Tongue (tissue), 2 donors: Measurements from ENCODE around the gene S100Z. TPM values are rescaled to one million over a fixed set of nuclear protein-coding genes. Genes with fewer than 3 reads are reported as not detected.
"Not testable (repeated sequence)": the region's sequence is repeated elsewhere in the genome, so short reads cannot be mapped to it uniquely, and the experiment has no call there.

Experiments used
- DNase-seq: peaks from one replicate; pipeline ENCODE4 v3.0.0-alpha.2; 2015
- total RNA-seq: library from RNA; depleted of rRNA; stranded (reverse); fragments of >200 nt; gene quantifications from one replicate; pipeline ENCODE4 v1.2.3, GENCODE V29; 2014

S100Z gene
- total RNA-seq, 1 donor from 2014 or later: 2.1 TPM

DNA sequence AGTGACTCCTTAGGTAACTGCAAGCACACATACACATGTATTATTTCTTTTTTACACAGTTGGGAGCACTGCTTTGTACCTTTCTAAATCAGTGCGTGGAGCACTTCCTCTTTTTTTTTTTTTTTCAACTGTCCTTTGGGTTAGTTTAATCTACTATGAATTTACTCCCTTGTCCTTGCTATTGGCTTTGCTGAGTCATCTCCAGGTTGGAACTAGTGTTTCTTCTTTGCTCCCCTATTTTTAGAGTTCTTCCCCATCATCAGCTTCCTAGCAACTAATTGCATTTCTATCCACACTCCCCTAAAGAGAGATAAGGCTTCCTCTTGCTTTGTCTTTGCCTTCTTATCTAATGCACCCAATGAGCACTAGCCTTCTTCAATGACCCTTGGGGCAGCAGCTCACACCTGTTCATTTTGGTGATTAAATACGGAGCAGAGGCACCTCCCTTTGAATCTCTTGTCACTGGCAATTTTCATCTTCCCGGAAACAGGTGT is 24.3 kb downstream of the S100Z start:
- no peak for DNase-seq

DNA sequence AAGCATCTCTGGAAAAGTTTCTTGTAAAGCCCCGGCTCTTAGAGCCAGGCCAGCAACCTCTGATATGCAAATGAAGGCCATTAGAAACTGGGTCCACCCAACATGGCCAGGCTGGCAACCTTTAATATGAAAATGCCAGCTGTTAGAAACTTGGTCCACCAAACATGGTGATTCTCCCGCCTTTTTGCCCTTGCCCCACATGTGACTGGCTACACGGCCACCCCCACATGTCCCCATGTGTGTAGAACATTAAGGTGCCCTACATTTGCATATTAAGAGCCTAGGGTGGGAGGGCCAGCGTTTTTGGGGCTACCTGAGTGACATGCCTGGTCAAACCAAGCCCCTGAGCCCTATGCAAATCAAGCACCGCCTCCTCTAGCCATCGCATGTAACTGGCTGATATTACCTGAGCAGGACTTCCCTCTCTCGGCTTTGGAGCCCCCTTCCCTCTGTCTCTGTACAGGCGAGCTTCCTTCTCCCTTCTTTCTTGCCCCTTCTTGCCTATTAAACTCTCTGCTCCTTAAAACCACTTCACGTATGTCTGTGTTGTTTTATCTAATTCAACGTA is 39.0 kb downstream of the S100Z start:
- DNase-seq: no peak

DNA sequence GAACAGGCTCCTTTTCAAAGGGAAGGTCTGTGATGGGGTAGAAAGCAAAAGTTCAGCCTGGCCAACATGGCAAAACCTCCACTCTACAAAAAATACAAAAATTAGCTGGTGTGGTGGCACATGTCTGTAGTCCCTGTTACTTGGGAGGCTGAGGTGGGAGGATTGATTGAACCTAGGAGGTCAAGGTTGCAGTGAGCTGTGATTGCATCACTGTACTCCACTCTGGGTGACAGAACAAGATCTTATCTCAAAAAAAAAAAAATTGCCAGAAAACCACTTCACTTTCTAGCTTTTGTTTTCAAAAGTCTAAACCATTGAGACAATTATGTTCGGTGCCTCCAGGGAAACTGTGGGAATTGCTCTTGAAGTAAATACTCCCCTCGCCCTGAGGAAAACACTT is 43.5 kb downstream of the S100Z start:
- DNase-seq: no peak

DNA sequence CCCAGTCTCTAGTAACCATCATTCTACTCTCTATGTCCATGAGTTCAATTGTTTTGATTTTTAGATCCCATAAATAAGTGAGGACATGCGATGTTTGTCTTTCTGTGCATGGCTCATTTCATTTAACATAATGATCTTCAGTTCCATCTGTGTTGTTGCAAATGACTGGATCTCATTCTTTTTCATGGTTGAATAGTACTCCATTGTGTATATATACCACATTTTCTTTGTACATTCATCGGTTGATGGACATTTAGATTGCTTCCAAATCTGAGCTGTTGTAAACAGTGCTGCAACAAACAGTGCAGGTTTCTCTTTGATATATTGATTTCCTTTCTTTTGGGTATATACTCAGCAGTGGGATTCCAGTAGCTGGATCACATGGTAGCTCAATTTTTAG is 46.4 kb downstream of the S100Z start:
- DNase-seq: no peak

DNA sequence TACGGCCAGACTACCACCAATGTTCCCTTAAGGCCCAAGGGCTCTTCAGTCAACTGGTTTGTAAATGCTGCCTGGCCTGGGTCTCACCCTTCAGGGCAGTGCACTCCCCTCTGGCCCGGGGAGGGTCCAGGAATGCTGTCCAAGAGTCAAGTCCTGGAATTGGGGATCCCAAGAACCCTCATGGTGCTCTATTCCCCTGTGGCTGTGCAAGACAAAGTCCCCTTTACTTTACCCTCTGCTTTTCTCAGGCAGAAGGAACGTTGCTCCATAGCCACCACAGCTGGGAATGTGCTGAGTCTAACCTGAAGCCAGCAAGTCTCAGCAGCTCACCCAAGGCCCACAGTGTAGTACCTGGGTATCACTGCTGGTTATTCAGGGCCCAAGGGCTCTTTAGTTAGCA is 51.7 kb downstream of the S100Z start:
- no peak for DNase-seq

DNA sequence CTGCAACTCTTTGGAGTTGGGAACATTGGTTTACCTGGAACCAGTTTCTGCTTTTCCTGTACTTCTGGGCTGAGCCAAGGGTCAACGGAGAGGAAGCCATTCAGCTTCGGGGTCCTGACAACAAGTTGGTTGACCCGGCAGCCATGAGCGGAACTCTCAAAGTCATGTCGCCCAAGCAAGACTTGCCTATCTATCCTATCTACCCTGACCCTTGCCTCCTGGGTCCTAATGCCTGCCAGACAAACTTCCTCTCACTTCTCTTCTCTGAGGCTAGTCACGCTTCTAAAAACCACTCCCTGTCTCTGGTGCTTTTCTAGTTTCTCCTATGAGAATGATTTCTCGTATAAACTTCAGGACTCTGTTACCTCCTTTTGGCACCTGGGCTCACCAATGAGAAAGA is 58.4 kb downstream of the S100Z start:
- no peak for DNase-seq

DNA sequence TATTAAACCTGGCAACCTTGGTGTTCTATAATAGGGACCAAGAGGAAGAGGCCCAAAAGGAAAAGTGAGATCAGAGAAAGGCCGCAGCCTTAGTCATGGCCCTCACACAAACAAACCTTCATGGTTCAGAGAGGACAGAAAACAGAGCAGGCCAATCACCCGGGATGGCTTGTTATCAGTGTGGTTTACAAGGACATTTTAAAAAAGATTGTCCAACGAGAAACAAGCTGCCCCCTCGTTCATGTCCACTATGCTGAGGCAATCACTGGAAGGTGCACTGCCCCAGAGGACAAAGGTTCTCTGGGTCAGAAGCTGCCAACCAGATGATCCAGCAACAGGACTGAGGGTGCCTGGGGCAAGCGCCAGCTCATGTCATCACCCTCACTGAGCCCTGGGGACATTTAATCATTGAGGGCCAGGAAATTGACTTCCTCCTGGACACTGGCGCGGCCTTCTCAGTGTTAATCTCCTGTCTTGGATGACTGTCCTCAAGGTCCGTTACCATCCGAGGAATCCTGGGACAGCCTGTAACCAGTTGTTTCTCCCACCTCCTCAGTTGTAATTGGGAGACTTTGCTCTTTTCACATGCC is 60.6 kb downstream of the S100Z start:
- not testable (repeated sequence) for DNase-seq

DNA sequence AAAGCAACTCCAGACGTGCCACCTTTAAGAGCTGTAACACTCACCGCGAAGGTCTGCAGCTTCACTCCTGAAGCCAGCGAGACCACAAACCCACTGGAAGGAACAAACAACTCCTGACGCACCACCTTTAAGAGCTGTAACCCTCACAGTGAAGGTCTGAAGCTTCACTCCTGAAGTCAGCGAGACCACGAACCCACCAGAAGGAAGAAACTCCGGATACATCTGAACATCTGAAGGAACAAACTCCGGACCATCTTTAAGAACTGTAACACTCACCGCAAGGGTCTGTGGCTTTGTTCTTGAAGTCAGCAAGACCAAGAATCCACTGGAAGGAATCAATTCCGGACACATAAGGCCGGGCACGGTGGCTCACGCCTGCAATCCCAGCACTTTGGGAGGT is 64.9 kb downstream of the S100Z start:
- not testable (repeated sequence) for DNase-seq

DNA sequence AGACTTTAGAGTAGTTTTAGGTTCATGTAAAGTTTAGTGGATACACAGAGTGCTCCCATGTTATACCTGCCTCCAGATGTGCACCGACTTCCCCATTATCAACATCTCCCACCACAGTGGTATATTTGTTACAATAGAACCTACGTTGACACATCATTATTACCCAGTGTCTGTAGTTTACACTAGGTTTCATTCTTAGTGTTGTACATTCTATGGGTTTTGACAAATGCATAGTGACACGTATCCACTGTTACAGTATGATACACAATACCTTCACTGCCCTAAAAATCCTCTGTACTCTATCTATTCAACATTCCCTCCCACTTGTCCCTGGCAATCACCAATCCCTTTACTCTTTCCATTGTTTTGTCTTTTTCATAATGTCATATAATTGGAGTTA is 68.7 kb downstream of the S100Z start:
- DNase-seq: no peak

DNA sequence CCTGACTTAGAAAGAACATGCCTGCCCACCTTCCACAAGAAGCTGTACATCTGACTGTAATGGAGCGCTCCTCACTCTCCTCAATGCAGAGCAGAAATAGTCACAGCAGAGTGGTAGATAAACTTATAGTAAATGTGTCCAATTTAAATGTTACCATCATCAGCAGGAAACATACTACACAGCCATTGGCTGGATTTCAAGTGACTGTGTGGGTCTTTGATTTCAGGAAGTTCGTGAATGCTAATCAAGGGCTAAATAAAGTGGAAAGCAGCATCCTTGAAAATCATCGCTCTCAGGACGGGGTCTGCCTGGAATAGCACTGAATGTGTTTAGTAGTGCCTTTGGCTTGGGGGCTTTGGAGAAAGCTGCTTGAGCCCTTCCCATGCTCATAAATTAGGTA is 70.7 kb downstream of the S100Z start:
- DNase-seq: no peak

DNA sequence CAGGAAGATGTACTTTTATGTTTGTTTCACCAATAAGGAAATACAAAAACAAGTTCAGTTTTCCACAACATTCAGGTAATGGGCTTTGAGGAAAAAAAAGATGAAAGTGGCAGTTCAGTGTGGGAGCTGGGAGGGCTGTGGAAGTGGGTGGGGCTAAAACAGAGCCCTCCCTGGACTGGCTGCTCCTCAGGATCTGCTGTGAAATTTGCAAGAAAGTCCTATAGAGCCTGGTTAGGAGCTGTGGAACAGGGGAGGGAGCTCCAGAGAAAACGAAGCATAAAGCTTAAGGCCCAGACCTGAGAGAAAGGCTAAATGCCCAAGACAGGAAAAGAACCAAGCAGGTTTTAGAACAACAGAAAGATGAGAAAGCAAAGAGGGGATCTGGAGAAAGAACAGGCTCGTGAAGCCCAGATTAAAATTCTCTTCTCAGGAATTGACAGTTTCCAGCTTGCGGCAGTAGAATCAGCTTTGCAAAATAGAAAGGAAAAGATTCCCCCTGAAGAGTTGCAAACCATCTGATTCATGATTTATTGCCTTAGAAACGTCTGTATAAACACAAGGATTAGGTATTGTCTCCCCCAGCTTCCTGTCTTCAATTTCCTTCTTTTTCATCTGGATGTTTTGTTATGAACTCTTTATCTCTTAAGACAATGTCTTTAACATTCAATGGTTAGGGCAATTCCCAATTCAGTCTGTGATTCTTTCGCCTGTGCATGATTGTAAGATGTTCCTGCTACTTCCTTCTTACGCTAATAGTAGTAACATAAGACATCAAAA is 76.7 kb downstream of the S100Z start:
- peak; percentile 13 for DNase-seq

DNA sequence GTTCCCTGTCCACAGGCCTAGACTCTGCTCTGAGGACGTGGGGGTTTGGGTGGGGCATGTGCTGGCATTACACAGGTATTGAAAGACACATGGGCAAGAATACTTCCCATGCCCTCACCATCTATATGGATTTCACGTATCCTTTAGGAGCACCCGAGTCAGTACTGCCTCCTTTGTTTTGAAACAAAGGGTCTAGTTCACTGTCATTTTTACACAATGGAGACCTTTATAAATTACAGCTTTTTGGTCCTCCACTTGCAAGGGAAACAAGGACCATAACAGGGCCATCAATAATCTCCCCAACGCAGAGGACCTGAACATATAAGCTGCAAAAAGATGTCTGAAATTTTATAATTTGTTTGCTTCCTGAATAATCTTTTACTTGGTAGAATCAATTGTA is 78.1 kb downstream of the S100Z start:
- DNase-seq: no peak

DNA sequence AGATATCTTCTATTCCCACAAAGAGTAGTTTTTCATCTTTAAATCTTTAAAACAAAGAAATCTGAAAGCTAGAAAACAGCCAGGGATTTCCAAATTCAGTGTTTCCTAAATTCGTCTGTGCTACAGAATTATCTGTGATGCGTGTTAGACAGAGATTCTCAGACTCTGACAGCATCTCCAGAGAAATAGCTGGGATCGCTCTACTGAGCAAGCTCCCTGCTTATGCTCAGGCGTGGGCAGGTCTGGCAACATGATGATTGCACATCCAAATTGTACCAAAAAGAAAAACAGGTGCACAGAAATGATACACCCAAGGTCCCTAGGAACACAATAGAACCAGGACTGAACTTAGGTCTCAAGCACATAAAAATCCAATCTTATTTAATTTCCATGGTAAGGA is 80.3 kb downstream of the S100Z start:
- DNase-seq: no peak

DNA sequence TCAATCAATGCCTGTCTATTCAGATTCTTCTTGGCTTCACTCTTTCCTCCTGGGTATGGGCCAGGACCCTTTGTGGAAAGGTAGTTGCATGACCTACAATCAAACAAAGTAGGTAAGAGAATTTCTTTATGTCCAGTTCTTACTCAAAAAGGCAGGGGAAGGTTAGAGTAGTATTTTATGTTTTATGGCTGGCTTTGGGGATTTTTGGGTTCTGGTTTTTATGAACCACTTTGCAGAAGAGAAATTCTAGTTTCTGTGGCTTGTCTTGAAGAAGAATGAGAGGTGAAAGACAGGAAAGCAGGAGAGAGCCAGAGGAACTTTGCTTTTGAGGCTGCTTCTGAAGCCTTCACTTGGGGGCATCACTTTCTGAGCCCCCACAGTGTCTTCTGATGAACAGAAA is 88.4 kb downstream of the S100Z start:
- DNase-seq: no peak

DNA sequence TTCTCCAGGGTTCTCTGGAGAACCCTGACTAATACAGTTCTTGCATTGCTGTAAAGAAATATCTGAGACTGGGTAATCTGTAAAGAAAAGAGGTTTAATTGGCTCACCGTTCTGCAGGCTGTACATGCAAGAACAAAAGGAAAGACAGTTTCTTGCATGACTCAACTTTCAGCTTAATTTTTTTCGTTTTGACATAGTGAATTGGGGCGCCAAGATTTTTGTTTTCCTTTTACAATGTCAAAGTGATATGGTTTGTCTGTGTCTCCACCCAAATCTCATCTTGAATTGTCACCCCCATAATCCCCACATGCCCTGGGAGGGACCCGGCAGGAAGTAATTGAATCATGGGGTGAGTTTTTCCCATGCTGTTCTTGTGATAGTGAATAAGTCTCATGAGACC is 91.2 kb downstream of the S100Z start:
- no peak for DNase-seq

DNA sequence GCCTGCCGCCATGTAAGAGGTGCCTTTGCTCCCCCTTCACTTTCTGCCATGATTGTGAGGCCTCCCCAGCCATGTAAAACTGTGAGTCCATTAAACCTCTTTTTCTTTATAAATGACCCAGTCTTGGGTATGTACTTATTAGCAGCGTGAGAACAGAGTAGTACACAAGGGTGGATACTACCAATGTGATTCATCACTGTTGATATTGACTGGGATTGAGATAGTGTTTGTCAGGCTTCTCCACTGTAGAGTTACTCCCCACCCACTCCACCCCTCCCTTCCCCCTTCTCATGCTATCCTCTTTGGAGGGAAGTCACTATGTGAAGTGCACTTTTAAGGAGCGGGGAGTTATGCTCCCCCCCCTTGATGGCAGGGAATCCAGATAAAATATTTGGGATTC is 91.6 kb downstream of the S100Z start:
- DNase-seq: no peak

DNA sequence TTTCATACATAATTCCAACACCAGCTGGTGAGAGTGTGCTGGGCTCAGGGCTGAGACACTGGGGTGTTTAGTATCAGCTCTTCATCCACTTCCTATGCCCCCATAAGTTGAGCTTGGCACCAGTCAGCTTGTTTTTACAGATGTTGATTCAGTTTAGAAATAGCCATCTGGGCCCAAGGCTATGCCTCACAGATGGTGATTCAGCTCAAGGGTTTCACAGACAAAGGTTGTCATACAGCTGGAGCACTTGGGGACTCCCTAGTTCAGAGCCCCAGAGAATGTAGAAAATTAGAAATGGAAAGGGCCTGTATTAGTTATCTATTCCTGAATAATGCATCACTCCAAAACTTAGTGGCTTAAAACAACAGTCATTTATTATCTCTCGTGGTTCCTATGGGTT is 92.8 kb downstream of the S100Z start:
- peak; percentile 22 for DNase-seq

DNA sequence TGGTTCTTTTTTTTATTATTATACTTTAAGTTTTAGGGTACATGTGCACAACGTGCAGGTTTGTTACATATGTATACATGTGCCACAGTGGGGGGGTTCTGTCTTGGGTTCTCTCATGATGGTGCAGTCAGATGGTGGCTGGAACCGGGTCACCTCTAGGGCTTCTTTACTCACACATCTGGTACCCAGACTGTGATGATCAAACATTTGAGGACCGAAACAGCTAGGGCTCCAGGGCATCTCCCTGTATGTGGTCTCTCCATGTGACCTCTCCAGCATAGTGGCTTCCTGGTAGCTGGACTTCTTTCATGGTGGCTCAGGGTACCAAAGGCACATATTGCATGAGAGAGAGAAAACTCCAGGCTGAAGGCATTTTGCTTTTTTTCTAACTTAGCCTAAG is 93.2 kb downstream of the S100Z start:
- no peak for DNase-seq

DNA sequence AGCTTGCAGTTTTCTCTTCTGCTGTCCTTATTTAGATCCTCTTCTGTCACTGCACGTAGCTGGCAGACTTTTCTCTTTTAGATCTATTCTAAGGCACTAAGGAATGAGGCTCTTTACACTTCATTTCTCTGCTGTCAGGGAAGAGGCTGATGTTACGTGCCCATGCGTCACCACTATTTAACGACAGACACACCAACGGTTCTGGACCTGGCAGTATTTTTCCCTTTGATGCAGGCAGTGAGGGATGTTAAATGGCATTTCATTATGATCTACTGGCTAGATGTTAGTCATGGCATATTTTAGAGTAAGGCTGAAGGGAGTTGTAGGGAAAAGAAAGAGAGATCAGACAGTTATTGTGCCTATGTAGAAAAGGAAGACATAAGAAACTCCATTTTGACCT is 94.8 kb downstream of the S100Z start:
- no peak for DNase-seq

DNA sequence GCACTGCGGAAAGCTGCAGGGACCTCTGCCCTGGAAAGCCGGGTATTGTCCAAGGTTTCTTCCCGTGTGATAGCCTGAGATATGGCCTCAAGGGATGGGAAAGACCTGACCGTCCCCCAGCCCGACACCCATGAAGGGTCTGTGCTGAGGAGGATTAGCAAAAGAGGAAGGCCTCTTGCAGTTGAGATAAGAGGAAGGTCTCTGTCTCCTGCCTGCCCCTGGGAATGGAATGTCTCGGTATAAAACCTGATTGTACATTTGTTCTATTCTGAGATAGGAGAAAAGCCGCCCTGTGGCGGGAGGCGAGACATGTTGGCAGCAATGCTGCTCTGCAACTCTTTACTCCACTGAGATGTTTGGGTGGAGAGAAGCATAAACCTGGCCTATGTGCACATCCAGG is 95.4 kb downstream of the S100Z start:
- DNase-seq: not testable (repeated sequence)

DNA sequence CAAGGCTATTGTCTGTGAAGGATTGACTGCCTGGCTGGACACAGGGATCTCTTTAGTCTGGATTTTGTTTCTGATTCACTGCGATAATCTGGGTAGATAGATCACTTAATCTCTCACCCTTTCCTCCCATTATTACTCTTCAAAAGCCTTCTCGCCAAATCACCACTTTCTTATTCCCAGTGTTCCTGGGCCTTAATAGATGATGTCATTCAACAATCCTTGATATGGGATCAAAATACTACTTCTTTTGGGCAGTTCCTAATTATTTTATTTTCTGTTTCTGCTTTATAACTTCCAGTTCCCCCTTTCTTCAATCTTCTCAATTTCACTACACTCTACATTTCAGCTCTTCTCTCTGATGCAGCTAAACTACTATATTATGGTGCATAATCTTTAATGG is 96.3 kb downstream of the S100Z start:
- DNase-seq: no peak

DNA sequence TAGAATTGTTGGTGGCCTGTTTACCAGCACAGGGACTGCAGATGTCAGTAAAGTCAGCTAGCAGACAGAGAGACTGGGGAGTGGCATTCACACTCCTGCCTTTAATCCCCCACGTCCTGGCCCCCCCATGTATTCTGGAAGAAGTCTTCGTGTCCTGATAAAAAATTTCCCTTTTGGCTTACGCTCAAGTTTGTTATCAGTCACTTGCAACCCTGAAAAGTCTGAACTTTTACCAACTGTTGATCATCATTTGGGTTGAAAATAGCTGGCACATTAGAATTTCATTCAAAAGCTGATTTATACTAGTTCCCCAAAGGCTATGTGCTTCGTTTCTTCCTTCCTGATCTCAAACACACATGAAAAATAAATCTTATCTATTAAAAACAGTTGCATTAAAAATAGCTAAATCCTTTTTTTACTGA is 97.3 kb downstream of the S100Z start:
- DNase-seq: peak; percentile 7

DNA sequence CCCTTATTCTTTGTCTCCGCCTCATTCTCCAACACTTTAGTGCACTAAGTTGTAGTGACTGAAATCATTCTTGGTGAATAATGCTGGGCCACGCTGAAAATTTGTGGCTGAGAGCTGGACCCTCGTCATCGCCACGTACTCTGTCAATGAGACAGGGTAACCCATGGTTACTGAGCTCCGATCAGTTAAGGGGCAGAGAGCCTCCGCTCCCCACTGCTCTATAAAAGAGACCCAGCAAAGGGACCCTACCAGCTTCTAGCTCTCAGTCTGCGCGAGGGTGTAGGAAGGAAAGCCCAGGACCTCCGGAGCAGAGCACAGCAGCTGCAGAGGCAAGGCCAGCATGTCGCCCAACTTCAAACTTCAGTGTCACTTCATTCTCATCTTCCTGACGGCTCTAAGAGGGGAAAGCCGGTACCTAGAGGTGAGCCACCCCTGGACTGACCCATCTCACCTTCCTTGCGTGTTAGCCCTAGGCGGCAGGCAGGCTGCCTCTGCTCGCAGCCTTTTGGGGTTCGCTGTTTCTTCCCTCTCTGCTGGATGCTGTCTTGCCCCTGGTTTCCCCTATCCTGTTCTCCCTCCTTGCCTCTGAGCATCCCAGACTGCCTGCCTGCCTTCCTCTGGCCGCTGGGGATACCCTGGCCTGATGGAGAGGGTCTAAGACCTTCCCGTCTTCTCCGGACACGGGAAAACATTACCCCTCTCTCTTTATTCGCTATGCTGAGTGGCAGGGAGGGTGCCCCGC is 103.2 kb downstream of the S100Z start, which contains the start of gene CRHBP:
Gene CRHBP, plus strand, starts transcription at position 251 of the 742 bp plus-strand sequence. Its CDS starts 90 bp downstream, at position 341.
- DNase-seq: no peak
